ENCODE measurements around the gene CPNE5. TPM values are rescaled to one million over a fixed set of nuclear protein-coding genes. Genes with fewer than 3 reads are reported as not detected.
A peak's percentile ranks its signal among the peaks of the same experiment; 100 is the strongest.

The CPNE5 gene
- total and polyA plus RNA-seq, 9 of the 15 experiments (the other 6 are each of a cell fraction or from before 2014, with no cell fraction given), result 0.14 to 1.0 (median 0.46) TPM; not detected in 2

GRCh38 chr6:36703982-36704381 lies 135.3 kb downstream of the CPNE5 start:
- no peak overlapping the region for H2AFZ ChIP-seq (ENCODE audit: low read depth, low read length)
- TF ChIP-seq ZBTB33 (CRISPR knock-in tag; IDR thresholded peaks at IDR 0.05), result no peak
- H3K79me2 ChIP-seq (ENCODE audit: control insufficient read depth, insufficient read depth, low read length), result no peaks in the 10 kb centered on the region
- no peak for FAIRE-seq
- peaks cover 29 to 57% of the 10 kb centered on the region in 2 experiments for H3K27me3 ChIP-seq (ENCODE audit: control insufficient read depth in 2 of 2, insufficient read depth in 2 of 2, low read length in 2 of 2)
- in situ Hi-C loops (cut with MboI) (no loop called here), intact Hi-C loops (cut with micrococcal nuclease) (loop anchor here (5.0 kb wide), 1 partner anchor 87 kb away; no protein-coding TSS in a partner anchor)
- H4K20me1 ChIP-seq (replicated peaks; ENCODE audit: control insufficient read depth, insufficient read depth, low read length), result 0 out of 2 replicates have a peak, but pooled peaks cover 6% of the 10 kb centered on the region
- peaks cover 0 to 5% of the 10 kb centered on the region in 2 experiments; a peak in 2 of 5 replicates for H3K4me1 ChIP-seq (replicated peaks in 1 of 2; ENCODE audit: control insufficient read depth in 2 of 2, insufficient read depth in 2 of 2, low read length in 2 of 2)
- no peaks in the 10 kb centered on the region for H3K9me3 ChIP-seq (replicated peaks; ENCODE audit: control insufficient read depth, insufficient read depth, low read depth, low read length)
- peaks cover 3% of the 10 kb centered on the region for H3K9me1 ChIP-seq (ENCODE audit: control insufficient read depth, insufficient read depth, low read length)
- H3K4me3 ChIP-seq, result no peak overlapping the region
- no TSS peak for BruUV-seq (replicated peaks)
- no peak overlapping the region for H3K4me2 ChIP-seq (ENCODE audit: insufficient read depth, low read length)
- no peak overlapping the region for H3K27ac ChIP-seq (ENCODE audit: extremely low read depth, low read depth, low read length)
- peak; percentile 13; the same call in 1 of the 3 replicates for ATAC-seq
- DNase-seq (ENCODE audit: extremely low read depth in 1 of 4, low spot score in 3 of 4), result peak in 1 of 4 experiments; percentile 10
- CTCF ChIA-PET (ENCODE audit: low intra/inter-chr PET ratio), result no interaction called here
- POLR2A ChIA-PET, result interaction anchor here (1.1 kb wide), 1 partner anchor 20 kb away, joined by 3 read pairs; no protein-coding TSS in a partner anchor
- WGBS (ENCODE audit: insufficient coverage, low coverage, missing lambda C conversion rate), result 7% methylated on average over 18 of the region's 18 CpGs
- no peaks in the 10 kb centered on the region for H3K36me3 ChIP-seq (ENCODE audit: control insufficient read depth, insufficient read depth, low read length)
- peak overlapping the region in 1 of 2 experiments; percentile 16; a peak in 1 of 4 replicates for H3K9ac ChIP-seq (ENCODE audit: insufficient read depth in 1 of 2, low read depth in 2 of 2, low read length in 2 of 2)

DNA sequence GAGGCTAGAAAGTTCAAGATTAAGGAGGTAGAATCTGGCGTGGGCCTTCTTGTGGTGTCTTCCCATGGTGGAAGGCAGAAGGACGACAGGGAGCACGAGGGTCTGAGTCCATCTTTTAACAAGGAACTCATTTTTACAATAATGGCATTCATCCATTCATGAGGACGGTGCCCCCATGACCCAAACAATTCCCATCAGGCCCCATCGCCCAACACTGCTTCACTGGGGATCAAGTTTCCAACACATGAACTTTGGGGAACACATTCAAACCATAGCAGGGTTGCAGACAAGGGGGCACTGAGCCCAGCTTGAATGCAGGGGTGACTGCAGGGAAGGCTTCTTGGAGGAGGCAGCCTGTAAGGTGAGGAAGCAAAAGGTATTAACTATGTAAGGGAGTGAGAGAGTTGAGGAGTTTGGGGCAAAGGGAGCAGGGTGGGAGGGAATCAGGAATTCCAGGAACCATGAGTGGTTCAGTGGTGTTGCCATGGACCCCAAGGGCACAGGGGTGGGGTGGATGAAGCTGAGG lies 136.1 kb downstream of the CPNE5 start:
- ATAC-seq (no peak), FAIRE-seq (no peak), DNase-seq (ENCODE audit: extremely low read depth in 1 of 4, low spot score in 3 of 4) (no peak)
- H3K4me1 ChIP-seq (replicated peaks in 1 of 2; ENCODE audit: control insufficient read depth in 2 of 2, insufficient read depth in 2 of 2, low read length in 2 of 2), result peaks cover 0 to 5% of the 10 kb centered on the region in 2 experiments; a peak in 2 of 5 replicates
- no peak overlapping the region for H2AFZ ChIP-seq (ENCODE audit: low read depth, low read length)
- peaks cover 29 to 65% of the 10 kb centered on the region in 2 experiments for H3K27me3 ChIP-seq (ENCODE audit: control insufficient read depth in 2 of 2, insufficient read depth in 2 of 2, low read length in 2 of 2)
- no peak overlapping the region for H3K4me2 ChIP-seq (ENCODE audit: insufficient read depth, low read length)
- H3K79me2 ChIP-seq (ENCODE audit: control insufficient read depth, insufficient read depth, low read length), result no peaks in the 10 kb centered on the region
- no TSS peak for BruUV-seq (replicated peaks)
- TF ChIP-seq ZFP36 (IDR thresholded peaks at IDR 0.05; ENCODE audit: low read depth, low read length, partially characterized antibody) (peak; percentile 86), ETS2 (tag; IDR thresholded peaks at IDR 0.05; ENCODE audit: borderline replicate concordance, poor library complexity, severe bottlenecking) (no peak)
- H3K9ac ChIP-seq (ENCODE audit: insufficient read depth in 1 of 2, low read depth in 2 of 2, low read length in 2 of 2), result no peak overlapping the region
- ChIA-PET CTCF (ENCODE audit: low intra/inter-chr PET ratio) (no interaction called here), POLR2A (interaction anchor here (0.7 to 1.1 kb wide), 2 partner anchors 13 to 19 kb away, joined by 3 read pairs; no protein-coding TSS in a partner anchor)
- no peaks in the 10 kb centered on the region for H3K9me3 ChIP-seq (replicated peaks; ENCODE audit: control insufficient read depth, insufficient read depth, low read depth, low read length)
- H3K36me3 ChIP-seq (ENCODE audit: control insufficient read depth, insufficient read depth, low read length), result no peaks in the 10 kb centered on the region
- H4K20me1 ChIP-seq (replicated peaks; ENCODE audit: control insufficient read depth, insufficient read depth, low read length), result peaks cover 6% of the 10 kb centered on the region; the same call in 1 of the 2 replicates
- 5% methylated on average over 5 of the region's 5 CpGs for WGBS (ENCODE audit: insufficient coverage, low coverage, missing lambda C conversion rate)
- H3K27ac ChIP-seq (ENCODE audit: extremely low read depth, low read depth, low read length), result no peak overlapping the region
- in situ Hi-C loops (cut with MboI), result no loop called here
- intact Hi-C loops (cut with micrococcal nuclease), result loop anchor here (5.0 kb wide), 1 partner anchor 86 kb away; no protein-coding TSS in a partner anchor
- peaks cover 3% of the 10 kb centered on the region for H3K9me1 ChIP-seq (ENCODE audit: control insufficient read depth, insufficient read depth, low read length)
- H3K4me3 ChIP-seq, result no peak overlapping the region
